ENCODE data around the gene U2SURP. TPM values are rescaled to one million over a fixed set of nuclear protein-coding genes. Genes with fewer than 3 reads are reported as not detected.
A peak's percentile ranks its signal among the peaks of the same experiment; 100 is the strongest.
"Not testable (repeated sequence)": the region's sequence is repeated elsewhere in the genome, so short reads cannot be mapped to it uniquely, and the experiment has no call there.

Gene U2SURP
- total RNA-seq, 2 experiments from 2014 or later: 106 to 120 TPM

- H3K36me3 Mint-ChIP-seq (ENCODE audit: low read depth): no peaks in the 10 kb centered on the region
- POLR2A ChIA-PET: interaction anchor here (1.8 kb wide), 1 partner anchor 17 kb away, joined by 7 read pairs; the partner anchor contains the start of gene U2SURP
Measured at GRCh38 chr3:142984255-142984654, 17.1 kb upstream of the U2SURP start.

DNA sequence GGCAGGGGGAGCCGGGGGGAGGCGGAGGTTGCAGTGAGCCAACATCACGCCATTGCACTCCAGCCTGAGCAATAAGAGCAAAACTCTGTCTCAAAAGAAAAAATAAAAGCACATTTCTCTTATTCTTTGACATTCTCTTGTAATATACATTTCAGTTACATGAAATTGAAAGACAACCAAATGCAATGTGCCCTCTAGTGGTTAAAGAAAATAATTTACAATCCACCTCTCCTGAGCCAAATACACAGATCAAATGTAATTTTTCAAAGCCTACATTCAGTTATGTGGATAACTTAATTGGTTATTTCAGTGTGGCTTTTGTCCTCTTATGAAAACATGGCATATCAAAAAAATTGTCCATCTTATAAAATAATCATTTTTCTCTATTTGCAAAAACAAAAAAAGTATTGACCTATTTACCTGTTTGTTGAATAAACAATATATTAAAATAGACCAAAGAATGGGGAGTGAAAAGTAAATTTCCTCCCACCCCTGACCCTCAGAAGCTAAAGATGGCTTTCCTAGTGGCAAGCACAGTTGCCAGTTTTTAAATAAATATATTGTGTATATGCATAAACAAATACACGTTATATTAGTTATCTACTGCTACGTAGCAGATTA is 14.2 kb upstream of the U2SURP start:
- ChIA-PET POLR2A (interaction anchor here (2.1 kb wide), 1 partner anchor 14 kb away, joined by 7 read pairs; the partner anchor contains the start of gene U2SURP), CTCF (interaction anchor here (0.6 to 2.6 kb wide), 6 partner anchors 16 to 707 kb away, joined by 3 to 10 read pairs (median 3); no protein-coding TSS in a partner anchor)
- Mint-ChIP-seq H3K36me3 (ENCODE audit: low read depth) (no peaks in the 10 kb centered on the region), H3K4me3 (no peak overlapping the region), H3K4me1 (peaks cover 4% of the 10 kb centered on the region), H3K9me3 (no peaks in the 10 kb centered on the region), H3K27me3 (peaks cover 22% of the 10 kb centered on the region), H3K27ac (no peak overlapping the region)
- no peak for DNase-seq

More at GRCh38 chr3:142984255-142984654, 17.1 kb upstream of the U2SURP start:
- H3K4me1 Mint-ChIP-seq: peaks cover 4% of the 10 kb centered on the region
- peaks cover 28% of the 10 kb centered on the region for H3K27me3 Mint-ChIP-seq
- H3K9me3 Mint-ChIP-seq: no peaks in the 10 kb centered on the region
- no peak for DNase-seq
- H3K27ac Mint-ChIP-seq: no peak overlapping the region
- H3K4me3 Mint-ChIP-seq: no peak overlapping the region
- CTCF ChIA-PET: interaction anchor here (1.5 to 1.7 kb wide), 2 partner anchors 10 to 53 kb away, joined by 4 to 6 read pairs; no protein-coding TSS in a partner anchor

- DNase-seq: no peak
- Mint-ChIP-seq H3K4me1 (peaks cover 4% of the 10 kb centered on the region), H3K27ac (no peak overlapping the region), H3K4me3 (no peak overlapping the region), H3K9me3 (no peaks in the 10 kb centered on the region), H3K36me3 (ENCODE audit: low read depth) (no peaks in the 10 kb centered on the region), H3K27me3 (peaks cover 20% of the 10 kb centered on the region)
- CTCF ChIA-PET: interaction anchor here (1.0 to 2.6 kb wide), 4 partner anchors 33 to 708 kb away, joined by 3 to 10 read pairs (median 4); no protein-coding TSS in a partner anchor
- POLR2A ChIA-PET: interaction anchor here (2.1 kb wide), 1 partner anchor 13 kb away, joined by 7 read pairs; the partner anchor contains the start of gene U2SURP
Measured at GRCh38 chr3:142987707-142988106, 13.7 kb upstream of the U2SURP start.

DNA sequence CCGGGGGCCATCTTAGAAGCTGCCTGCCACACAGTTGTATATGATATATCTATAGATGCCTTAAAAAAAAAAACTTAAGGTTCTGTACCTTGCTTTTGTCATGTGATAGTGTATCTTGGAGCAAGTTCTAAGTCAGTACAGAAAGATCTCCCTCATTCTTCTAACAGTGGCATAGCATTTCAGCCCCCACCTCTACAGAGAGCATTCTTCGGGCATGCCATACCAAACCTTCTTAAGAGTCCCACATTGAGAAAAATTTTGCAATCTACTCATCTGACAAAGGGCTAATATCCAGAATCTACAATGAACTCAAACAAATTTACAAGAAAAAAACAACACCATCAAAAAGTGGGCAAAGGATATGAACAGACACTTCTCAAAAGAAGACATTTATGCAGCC is 13.1 kb upstream of the U2SURP start:
- ChIA-PET POLR2A (interaction anchor here (2.1 kb wide), 1 partner anchor 13 kb away, joined by 7 read pairs; the partner anchor contains the start of gene U2SURP), CTCF (interaction anchor here (1.2 to 2.6 kb wide), 3 partner anchors 34 to 708 kb away, joined by 3 to 10 read pairs (median 3); no protein-coding TSS in a partner anchor)
- DNase-seq; H3K4me3 Mint-ChIP-seq; H3K9me3 Mint-ChIP-seq; H3K27ac Mint-ChIP-seq; H3K4me1 Mint-ChIP-seq; H3K36me3 Mint-ChIP-seq (ENCODE audit: low read depth): not testable (repeated sequence)
- H3K27me3 Mint-ChIP-seq: peaks cover 20% of the 10 kb centered on the region

DNA sequence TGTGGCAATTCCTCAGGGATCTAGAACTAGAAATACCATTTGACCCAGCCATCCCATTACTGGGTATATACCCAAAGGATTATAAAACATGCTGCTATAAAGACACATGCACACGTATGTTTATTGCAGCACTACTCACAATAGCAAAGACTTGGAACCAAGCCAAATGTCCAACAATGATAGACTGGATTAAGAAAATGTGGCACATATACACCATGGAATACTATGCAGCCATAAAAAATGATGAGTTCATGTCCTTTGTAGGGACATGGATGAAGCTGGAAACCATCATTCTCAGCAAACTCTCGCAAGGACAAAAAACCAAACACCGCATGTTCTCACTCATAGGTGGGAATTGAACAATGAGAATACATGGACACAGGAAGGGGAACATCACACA is 12.5 kb upstream of the U2SURP start:
- not testable (repeated sequence) for H3K4me3 Mint-ChIP-seq

GRCh38 chr3:142990721-142991120 is 10.6 kb upstream of the U2SURP start:
- Mint-ChIP-seq H3K9me3 (no peaks in the 10 kb centered on the region), H3K27me3 (peaks cover 28% of the 10 kb centered on the region)

More for the DNA sequence above, 12.5 kb upstream of the U2SURP start:
- H3K9me3 Mint-ChIP-seq; DNase-seq; H3K36me3 Mint-ChIP-seq (ENCODE audit: low read depth); POLR2A ChIA-PET; H3K4me1 Mint-ChIP-seq; H3K27ac Mint-ChIP-seq; CTCF ChIA-PET: not testable (repeated sequence)
- peaks cover 20% of the 10 kb centered on the region for H3K27me3 Mint-ChIP-seq

DNA sequence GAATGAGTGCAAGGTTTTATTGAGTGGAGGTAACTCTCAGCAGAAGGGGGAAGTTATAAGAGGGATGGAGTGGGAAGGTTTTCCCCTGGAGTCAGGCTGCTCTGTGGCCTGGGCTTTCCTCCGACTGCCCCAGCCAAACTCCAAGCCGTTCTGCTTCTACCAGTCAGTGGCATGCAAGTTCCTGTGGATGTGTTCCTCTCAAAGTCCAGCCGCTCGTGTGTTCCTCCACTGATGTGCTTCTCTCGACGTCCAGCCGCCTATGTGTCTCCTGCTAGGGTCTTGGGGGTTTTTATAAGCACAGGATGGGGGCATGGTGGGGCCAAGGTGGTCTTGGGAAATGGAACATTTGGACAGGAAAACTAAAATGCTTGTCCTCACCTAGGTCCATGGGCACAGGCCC is 9.0 kb upstream of the U2SURP start:
- H3K4me1 Mint-ChIP-seq: peaks cover 7% of the 10 kb centered on the region
- no peaks in the 10 kb centered on the region for H3K9me3 Mint-ChIP-seq
- ChIA-PET POLR2A (no interaction called here), CTCF (interaction anchor here (0.8 to 3.0 kb wide), 3 partner anchors 60 to 164 kb away, joined by 3 to 16 read pairs (median 3); no protein-coding TSS in a partner anchor)
- H3K36me3 Mint-ChIP-seq (ENCODE audit: low read depth): no peaks in the 10 kb centered on the region
- H3K27me3 Mint-ChIP-seq: peaks cover 27% of the 10 kb centered on the region
- DNase-seq: no peak
- H3K4me3 Mint-ChIP-seq: no peak overlapping the region
- no peak overlapping the region for H3K27ac Mint-ChIP-seq

More at GRCh38 chr3:142990721-142991120, 10.6 kb upstream of the U2SURP start:
- Mint-ChIP-seq H3K4me3 (no peak overlapping the region), H3K27ac (no peak overlapping the region), H3K4me1 (peaks cover 8% of the 10 kb centered on the region), H3K36me3 (ENCODE audit: low read depth) (no peaks in the 10 kb centered on the region)
- DNase-seq: no peak
- POLR2A ChIA-PET: interaction anchor here (1.9 kb wide), 1 partner anchor 11 kb away, joined by 11 read pairs; the partner anchor contains the start of gene U2SURP
- CTCF ChIA-PET: interaction anchor here (0.6 to 2.8 kb wide), 4 partner anchors 9 to 162 kb away, joined by 4 to 11 read pairs (median 4); partner anchors contain the start of gene U2SURP

GRCh38 chr3:142993958-142994442 is 7.4 kb upstream of the U2SURP start:
- H3K4me1 Mint-ChIP-seq: peaks cover 4% of the 10 kb centered on the region
- H3K4me3 Mint-ChIP-seq: no peak overlapping the region
- CTCF ChIA-PET: interaction anchor here (0.6 to 3.0 kb wide), 5 partner anchors 10 to 1822 kb away, joined by 3 to 16 read pairs (median 3); no protein-coding TSS in a partner anchor
- no peaks in the 10 kb centered on the region for H3K36me3 Mint-ChIP-seq (ENCODE audit: low read depth)
- no peaks in the 10 kb centered on the region for H3K9me3 Mint-ChIP-seq
- DNase-seq: peak; percentile 71
- POLR2A ChIA-PET: no interaction called here
- peaks cover 23% of the 10 kb centered on the region for H3K27me3 Mint-ChIP-seq
- H3K27ac Mint-ChIP-seq: no peak overlapping the region

DNA sequence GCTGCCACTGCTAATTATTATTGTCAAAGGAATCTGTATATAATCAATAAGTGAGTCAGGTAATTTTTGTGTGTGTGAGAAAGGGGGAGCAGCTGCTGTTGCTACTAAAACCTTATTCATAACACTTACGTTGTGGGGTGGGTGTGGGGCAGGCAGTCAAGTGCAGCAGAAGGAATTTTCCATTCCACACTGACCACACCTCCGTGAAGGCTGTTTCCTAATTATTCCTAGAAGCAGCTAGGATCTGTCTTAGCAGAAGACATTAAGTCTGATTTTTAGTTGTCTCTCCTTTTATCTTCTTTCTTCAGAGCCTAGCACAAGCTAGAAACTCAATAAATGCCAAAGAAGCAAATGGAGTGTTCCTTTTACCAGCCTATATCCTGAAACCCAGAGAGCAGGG is 4.0 kb upstream of the U2SURP start:
- POLR2A ChIA-PET: no interaction called here
- H3K4me3 Mint-ChIP-seq: no peak overlapping the region
- H3K4me1 Mint-ChIP-seq: peaks cover 19% of the 10 kb centered on the region
- no peaks in the 10 kb centered on the region for H3K9me3 Mint-ChIP-seq
- no peak overlapping the region for H3K27ac Mint-ChIP-seq
- H3K36me3 Mint-ChIP-seq (ENCODE audit: low read depth): no peaks in the 10 kb centered on the region
- peaks cover 16% of the 10 kb centered on the region for H3K27me3 Mint-ChIP-seq
- DNase-seq: no peak
- CTCF ChIA-PET: no interaction called here

GRCh38 chr3:142998439-142998838 is 2.9 kb upstream of the U2SURP start:
- H3K27me3 Mint-ChIP-seq: peaks cover 13% of the 10 kb centered on the region
- no peak overlapping the region for H3K27ac Mint-ChIP-seq
- H3K9me3 Mint-ChIP-seq: no peaks in the 10 kb centered on the region
- no peak overlapping the region for H3K4me3 Mint-ChIP-seq
- DNase-seq: no peak
- POLR2A ChIA-PET: no interaction called here
- H3K4me1 Mint-ChIP-seq: peaks cover 25% of the 10 kb centered on the region
- no peaks in the 10 kb centered on the region for H3K36me3 Mint-ChIP-seq (ENCODE audit: low read depth)
- CTCF ChIA-PET: interaction anchor here (0.6 kb wide), 1 partner anchor 55 kb away, joined by 3 read pairs; no protein-coding TSS in a partner anchor

DNA sequence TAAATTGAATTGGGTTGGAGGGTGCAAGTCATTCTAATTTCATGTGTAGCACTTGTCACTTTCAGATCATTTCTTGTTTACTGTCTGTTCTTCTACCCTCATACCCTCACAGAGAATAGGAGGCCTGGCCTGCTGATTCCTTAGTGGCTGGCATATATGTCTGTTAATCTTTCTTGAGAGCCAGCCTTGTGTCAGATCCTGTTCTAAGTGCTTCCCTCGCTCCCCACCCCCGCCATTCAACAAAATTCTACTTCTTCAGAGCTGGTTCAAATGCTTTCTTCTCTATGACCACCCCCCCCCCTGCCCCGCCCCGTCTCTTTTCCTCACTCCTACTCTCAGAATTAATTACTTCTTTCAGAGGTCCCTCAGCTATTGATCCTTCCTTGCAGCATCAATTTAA is 1.5 kb upstream of the U2SURP start:
- no peak overlapping the region for H3K27ac Mint-ChIP-seq

DNA sequence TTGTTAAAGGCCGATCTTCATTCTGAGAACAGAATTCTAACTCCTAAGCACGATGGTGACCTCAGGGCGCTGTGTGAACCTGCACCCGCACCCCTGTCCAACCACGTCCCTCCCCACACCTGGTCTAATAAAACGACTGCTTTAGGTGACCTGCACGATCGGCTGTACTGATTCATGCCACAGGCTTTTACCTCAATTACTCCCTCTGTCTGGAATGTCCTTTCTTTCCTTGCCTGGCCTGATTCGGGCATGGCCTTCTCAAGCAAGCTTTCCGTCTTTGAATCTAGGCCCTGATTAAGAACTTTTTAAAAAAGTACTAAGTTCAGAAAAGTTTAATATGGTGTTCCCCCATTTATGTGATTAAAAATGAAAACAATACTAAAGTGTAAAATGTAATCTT is 842 bp upstream of the U2SURP start:
- DNase-seq: no peak
- no peaks in the 10 kb centered on the region for H3K9me3 Mint-ChIP-seq
- H3K36me3 Mint-ChIP-seq (ENCODE audit: low read depth): no peaks in the 10 kb centered on the region
- H3K27ac Mint-ChIP-seq: peak overlapping the region; percentile 96
- ChIA-PET CTCF (interaction anchor here (1.0 to 3.8 kb wide), 4 partner anchors 13 to 172 kb away, joined by 4 to 49 read pairs (median 8); no protein-coding TSS in a partner anchor), POLR2A (interaction anchor here (0.7 to 4.5 kb wide), 20 partner anchors 9 to 971 kb away, joined by 3 to 97 read pairs (median 6); partner anchors contain the start of genes ATR, DIPK2A and SLC9A9)
- H3K4me1 Mint-ChIP-seq: peaks cover 35% of the 10 kb centered on the region
- peaks cover 2% of the 10 kb centered on the region for H3K27me3 Mint-ChIP-seq
- peak overlapping the region; percentile 96 for H3K4me3 Mint-ChIP-seq

More for the DNA sequence above, 1.5 kb upstream of the U2SURP start:
- Mint-ChIP-seq H3K36me3 (ENCODE audit: low read depth) (no peaks in the 10 kb centered on the region), H3K9me3 (no peaks in the 10 kb centered on the region), H3K27me3 (peaks cover 3% of the 10 kb centered on the region), H3K4me1 (peaks cover 29% of the 10 kb centered on the region), H3K4me3 (peak overlapping the region; percentile 96)
- no peak for DNase-seq
- CTCF ChIA-PET: no interaction called here
- POLR2A ChIA-PET: interaction anchor here (1.6 to 4.5 kb wide), 3 partner anchors 12 to 421 kb away, joined by 7 to 97 read pairs (median 43); partner anchors contain the start of gene ATR

DNA sequence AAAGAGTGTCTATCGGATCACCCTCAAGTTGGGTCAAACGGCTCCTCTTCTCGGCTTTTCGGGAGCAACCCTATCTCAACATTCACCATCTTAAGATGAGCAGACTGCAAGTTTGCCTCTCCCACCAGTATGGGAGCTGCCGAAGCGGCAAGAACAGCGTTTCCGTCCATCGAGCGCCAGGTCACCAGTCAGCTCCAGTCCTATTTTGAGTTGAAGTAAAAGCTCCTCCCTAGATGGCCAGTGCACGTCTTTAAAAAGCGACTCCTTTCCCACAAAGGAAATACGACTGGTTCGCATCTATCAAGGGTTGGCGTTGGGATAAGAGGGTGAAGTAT is 369 bp upstream of the U2SURP start:
- DNase-seq: peak; percentile 75
- Mint-ChIP-seq H3K4me1 (peaks cover 39% of the 10 kb centered on the region), H3K36me3 (ENCODE audit: low read depth) (no peaks in the 10 kb centered on the region), H3K27me3 (peaks cover 2% of the 10 kb centered on the region), H3K27ac (peak overlapping the region; percentile 96), H3K9me3 (no peaks in the 10 kb centered on the region), H3K4me3 (peak overlapping the region; percentile 96)
- POLR2A ChIA-PET: interaction anchor here (0.8 to 4.5 kb wide), 23 partner anchors 10 to 973 kb away, joined by 3 to 97 read pairs (median 4); partner anchors contain the start of genes ATR, DIPK2A and SLC9A9
- CTCF ChIA-PET: interaction anchor here (1.0 to 3.8 kb wide), 7 partner anchors 10 to 422 kb away, joined by 3 to 49 read pairs (median 4); no protein-coding TSS in a partner anchor
